Lower lobe of right lung (tissue), 2 donors: ENCODE data around the gene GNMT. TPM values are rescaled to one million over a fixed set of nuclear protein-coding genes. Genes with fewer than 3 reads are reported as not detected.

ENCODE experiments used
- ATAC-seq, 2 donors: fragments of 200-7000 bp; cut with Tn5 transposase; one replicate each; pipeline ENCODE4 v1.9.1; 2020 to 2022; ENCODE audit warnings: mild to moderate bottlenecking in 2 of 2, moderate library complexity in 2 of 2
- DNase-seq: peaks from one replicate; pipeline ENCODE4 v3.0.0-alpha.2; 2020
- H3K27ac ChIP-seq: fragments of 200-600 bp; one replicate; pipeline ENCODE4 v1.8.0; 2022
- H3K27me3 ChIP-seq: fragments of 200-600 bp; one replicate; pipeline ENCODE4 v1.8.0; 2022; ENCODE audit warnings: low read depth
- H3K36me3 ChIP-seq: fragments of 200-600 bp; one replicate; pipeline ENCODE4 v1.8.0; 2022; ENCODE audit warnings: mild to moderate bottlenecking
- H3K4me1 ChIP-seq: fragments of 200-600 bp; one replicate; pipeline ENCODE4 v1.8.0; 2022
- H3K4me3 ChIP-seq: fragments of 200-600 bp; one replicate; pipeline ENCODE4 v1.8.0; 2022; ENCODE audit warnings: mild to moderate bottlenecking
- H3K9me3 ChIP-seq: fragments of 200-600 bp; one replicate; pipeline ENCODE4 v1.8.0; 2022
- CTCF ChIP-seq: fragments of 200-600 bp; IDR thresholded peaks from one replicate; pipeline ENCODE4 v1.8.0; 2022; ENCODE audit warnings: antibody characterized with exemption, mild to moderate bottlenecking
- intact Hi-C: fragments of 100-400 bp; cut with DNase I; formaldehyde crosslinking; loops from one replicate; pipeline ENCODE4 v1.11.0; 2022
- total RNA-seq: library from RNA; stranded (reverse); fragmentation: NEBNext Ultra II Directional; extraction: Animal tissue kit (Norgen Biotek cat#: 25700); gene quantifications from one replicate; pipeline ENCODE4 v1.2.1, GENCODE V29; 2021
- donor health status: DM: no; HTN: yes; CAD: no; lungs with severe emphysema.

The GNMT gene
- total RNA-seq, 1 donor from 2014 or later: 2.4 TPM

- Histone ChIP-seq H3K4me1 (peaks cover 43% of the 10 kb centered on the region), H3K4me3 (no peak overlapping the region), H3K9me3 (no peaks in the 10 kb centered on the region), H3K27me3 (no peaks in the 10 kb centered on the region), H3K27ac (peak overlapping the region; percentile 46), H3K36me3 (peaks cover 47% of the 10 kb centered on the region)
- TF ChIP-seq CTCF: no peak
- ATAC-seq (no peak), DNase-seq (no peak)
- intact Hi-C loops: no loop called here
These were observed 28.1 kb upstream of the GNMT start for GRCh38 chr6:42932412-42932811.

DNA sequence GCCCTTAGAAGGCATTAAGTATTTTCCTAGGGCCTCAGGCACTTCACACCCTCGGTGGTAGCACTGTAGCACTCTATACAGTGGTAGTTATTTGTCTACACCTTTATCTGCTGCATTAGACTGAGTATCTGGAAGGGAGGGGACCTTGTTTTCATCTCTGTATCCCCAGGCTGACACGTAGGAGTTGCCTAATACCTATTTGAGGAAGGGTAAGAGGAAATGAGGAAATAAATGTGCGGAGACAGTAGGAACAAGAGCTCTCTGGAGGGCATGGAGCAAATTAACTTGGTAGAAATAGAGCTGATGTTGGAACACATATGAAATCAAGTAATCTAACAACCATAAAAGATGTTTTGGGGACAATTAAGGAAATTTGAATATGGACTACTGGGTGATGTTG, 27.3 kb upstream of the GNMT start:
- no peak overlapping the region for H3K4me3 ChIP-seq
- H3K9me3 ChIP-seq: no peaks in the 10 kb centered on the region
- H3K27ac ChIP-seq: no peak overlapping the region
- no peak for TF ChIP-seq CTCF
- peaks cover 43% of the 10 kb centered on the region for H3K4me1 ChIP-seq
- intact Hi-C loops: no loop called here
- DNase-seq (no peak), ATAC-seq (no peak)
- no peaks in the 10 kb centered on the region for H3K27me3 ChIP-seq
- H3K36me3 ChIP-seq: peaks cover 54% of the 10 kb centered on the region

DNA sequence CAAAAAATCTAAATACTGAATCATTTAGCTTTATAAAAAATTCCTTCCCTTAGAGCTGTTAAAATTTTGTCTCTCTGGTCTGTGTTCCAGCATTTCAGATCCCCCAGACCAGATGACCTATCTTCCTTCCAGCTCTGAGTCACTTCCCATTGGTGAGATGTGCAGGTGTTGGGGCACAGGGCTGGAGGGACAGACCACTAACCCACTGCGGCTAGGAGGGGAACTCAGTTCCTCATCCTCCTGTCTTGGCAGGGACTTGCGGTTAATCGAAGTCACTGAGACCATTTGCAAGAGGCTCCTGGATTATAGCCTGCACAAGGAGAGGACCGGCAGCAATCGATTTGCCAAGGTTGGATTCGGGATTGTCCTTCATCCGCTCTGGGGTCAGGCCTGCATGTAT, 25.2 kb upstream of the GNMT start:
- no peak for TF ChIP-seq CTCF
- Histone ChIP-seq H3K36me3 (peaks cover 74% of the 10 kb centered on the region), H3K27me3 (no peaks in the 10 kb centered on the region), H3K4me1 (peaks cover 39% of the 10 kb centered on the region), H3K9me3 (no peaks in the 10 kb centered on the region), H3K27ac (no peak overlapping the region), H3K4me3 (no peak overlapping the region)
- DNase-seq (no peak), ATAC-seq (no peak)
- intact Hi-C loops: no loop called here

DNA sequence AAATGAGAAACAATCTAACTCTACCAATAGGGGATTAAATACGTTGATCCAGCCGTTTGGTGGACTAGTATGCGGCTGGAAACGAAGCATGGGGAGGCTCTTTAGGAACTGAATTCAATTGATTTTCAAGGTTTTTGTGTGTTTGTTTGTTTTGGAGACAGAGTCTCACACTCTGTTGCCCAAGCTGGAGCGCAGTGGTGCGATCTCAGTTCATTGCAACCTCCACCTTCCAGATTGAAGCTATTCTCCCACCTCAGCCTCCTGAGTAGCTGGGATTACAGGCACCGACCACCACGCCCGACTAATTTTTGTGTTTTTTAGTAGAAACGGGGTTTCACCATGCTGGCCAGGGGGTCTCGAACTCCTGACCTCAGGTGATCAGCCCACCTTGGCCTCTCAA, 24.2 kb upstream of the GNMT start:
- Histone ChIP-seq H3K4me1 (peaks cover 28% of the 10 kb centered on the region), H3K4me3 (no peak overlapping the region), H3K36me3 (peaks cover 79% of the 10 kb centered on the region), H3K27me3 (no peaks in the 10 kb centered on the region), H3K27ac (no peak overlapping the region), H3K9me3 (no peaks in the 10 kb centered on the region)
- no peak for TF ChIP-seq CTCF
- intact Hi-C loops: no loop called here
- DNase-seq (no peak), ATAC-seq (no peak)

GRCh38 chr6:42937548-42938427, 22.8 kb upstream of the GNMT start:
- Histone ChIP-seq H3K36me3 (peaks cover 68% of the 10 kb centered on the region), H3K4me1 (peaks cover 14% of the 10 kb centered on the region), H3K27ac (no peak overlapping the region), H3K4me3 (no peak overlapping the region), H3K27me3 (no peaks in the 10 kb centered on the region), H3K9me3 (no peaks in the 10 kb centered on the region)
- ATAC-seq (no peak), DNase-seq (no peak)
- no peak for TF ChIP-seq CTCF
- intact Hi-C loops: no loop called here
